Measurements from ENCODE around the gene ASRGL1. TPM values are rescaled to one million over a fixed set of nuclear protein-coding genes. Genes with fewer than 3 reads are reported as not detected.

The ASRGL1 gene
- total RNA-seq, 1 donor from 2014 or later, result 4.6 TPM

DNA sequence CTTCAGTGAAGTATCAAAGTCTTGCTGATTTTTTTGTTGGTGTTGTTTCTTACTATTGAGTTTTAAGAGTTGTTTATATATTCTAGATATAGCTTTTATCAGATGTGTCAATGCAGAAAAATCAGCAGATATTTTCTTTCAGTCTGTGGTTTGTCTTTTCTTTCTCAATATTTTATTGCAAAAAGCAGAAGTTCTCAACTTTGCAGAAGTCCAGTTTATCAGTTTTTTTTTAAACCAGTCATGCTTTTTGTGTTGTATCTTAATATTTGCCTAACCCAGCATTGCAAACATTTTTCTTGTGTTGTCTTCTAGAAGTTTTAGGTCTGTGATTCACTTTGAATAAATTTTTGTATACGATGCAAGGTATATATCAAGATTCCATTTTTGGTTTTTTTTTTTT lies 7.0 kb downstream of the ASRGL1 start:
- H3K27me3 ChIP-seq (ENCODE audit: low read depth), result no peaks in the 10 kb centered on the region
- H3K4me3 ChIP-seq, result no peak overlapping the region
- no peak overlapping the region for H3K27ac ChIP-seq (replicated peaks)
- no peak for DNase-seq
- intact Hi-C loops (cut with micrococcal nuclease), result no loop called here
- no peaks in the 10 kb centered on the region for H3K9me3 ChIP-seq (replicated peaks)
- TF ChIP-seq, protein P1, sequence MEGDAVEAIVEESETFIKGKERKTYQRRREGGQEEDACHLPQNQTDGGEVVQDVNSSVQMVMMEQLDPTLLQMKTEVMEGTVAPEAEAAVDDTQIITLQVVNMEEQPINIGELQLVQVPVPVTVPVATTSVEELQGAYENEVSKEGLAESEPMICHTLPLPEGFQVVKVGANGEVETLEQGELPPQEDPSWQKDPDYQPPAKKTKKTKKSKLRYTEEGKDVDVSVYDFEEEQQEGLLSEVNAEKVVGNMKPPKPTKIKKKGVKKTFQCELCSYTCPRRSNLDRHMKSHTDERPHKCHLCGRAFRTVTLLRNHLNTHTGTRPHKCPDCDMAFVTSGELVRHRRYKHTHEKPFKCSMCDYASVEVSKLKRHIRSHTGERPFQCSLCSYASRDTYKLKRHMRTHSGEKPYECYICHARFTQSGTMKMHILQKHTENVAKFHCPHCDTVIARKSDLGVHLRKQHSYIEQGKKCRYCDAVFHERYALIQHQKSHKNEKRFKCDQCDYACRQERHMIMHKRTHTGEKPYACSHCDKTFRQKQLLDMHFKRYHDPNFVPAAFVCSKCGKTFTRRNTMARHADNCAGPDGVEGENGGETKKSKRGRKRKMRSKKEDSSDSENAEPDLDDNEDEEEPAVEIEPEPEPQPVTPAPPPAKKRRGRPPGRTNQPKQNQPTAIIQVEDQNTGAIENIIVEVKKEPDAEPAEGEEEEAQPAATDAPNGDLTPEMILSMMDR (IDR thresholded peaks at IDR 0.05; ENCODE audit: borderline replicate concordance), result no peak
- H3K4me1 ChIP-seq, result peaks cover 8% of the 10 kb centered on the region
- no peaks in the 10 kb centered on the region for H3K36me3 ChIP-seq

DNA sequence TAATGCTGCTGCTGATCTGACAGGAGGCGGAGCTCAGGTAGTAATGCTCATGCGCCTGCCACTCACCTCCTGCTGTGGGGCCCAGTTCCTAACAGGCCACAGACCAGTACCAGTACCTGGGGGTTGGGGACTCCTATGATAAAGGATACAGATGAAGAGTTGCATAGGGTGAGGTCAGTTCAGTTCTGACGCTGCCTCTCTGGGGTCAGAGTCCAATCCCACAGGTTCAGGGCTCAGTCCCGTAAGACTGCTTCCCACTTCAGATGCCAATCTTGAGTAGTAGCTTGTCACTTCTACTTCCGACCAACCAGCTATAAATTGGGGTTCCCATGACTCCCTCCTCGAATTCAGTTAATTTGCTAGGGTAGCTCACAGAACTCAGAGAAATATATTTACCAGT lies 8.6 kb downstream of the ASRGL1 start:
- Histone ChIP-seq H3K27ac (replicated peaks) (no peak overlapping the region), H3K36me3 (no peaks in the 10 kb centered on the region), H3K4me1 (no peaks in the 10 kb centered on the region), H3K27me3 (ENCODE audit: low read depth) (no peaks in the 10 kb centered on the region), H3K4me3 (no peak overlapping the region), H3K9me3 (replicated peaks) (no peaks in the 10 kb centered on the region)
- TF ChIP-seq, protein P1 (IDR thresholded peaks at IDR 0.05; ENCODE audit: borderline replicate concordance), result no peak
- no peak for DNase-seq
- intact Hi-C loops (cut with micrococcal nuclease), result no loop called here

GRCh38 chr11:62352355-62353336 lies 15.4 kb downstream of the ASRGL1 start:
- Histone ChIP-seq H3K4me1 (no peaks in the 10 kb centered on the region), H3K4me3 (no peak overlapping the region), H3K27ac (replicated peaks) (no peak overlapping the region), H3K9me3 (replicated peaks) (no peaks in the 10 kb centered on the region), H3K36me3 (no peaks in the 10 kb centered on the region), H3K27me3 (ENCODE audit: low read depth) (no peaks in the 10 kb centered on the region)
- TF ChIP-seq, protein P1 (IDR thresholded peaks at IDR 0.05; ENCODE audit: borderline replicate concordance), result no peak
- intact Hi-C loops (cut with micrococcal nuclease), result no loop called here
- no peak for DNase-seq

GRCh38 chr11:62353841-62354240 lies 16.6 kb downstream of the ASRGL1 start:
- no peaks in the 10 kb centered on the region for H3K9me3 ChIP-seq (replicated peaks)
- TF ChIP-seq, protein P1 (IDR thresholded peaks at IDR 0.05; ENCODE audit: borderline replicate concordance), result no peak
- H3K36me3 ChIP-seq, result no peaks in the 10 kb centered on the region
- no peak overlapping the region for H3K4me3 ChIP-seq
- H3K27me3 ChIP-seq (ENCODE audit: low read depth), result no peaks in the 10 kb centered on the region
- no peaks in the 10 kb centered on the region for H3K4me1 ChIP-seq
- no peak for DNase-seq
- no peak overlapping the region for H3K27ac ChIP-seq (replicated peaks)
- intact Hi-C loops (cut with micrococcal nuclease), result no loop called here

DNA sequence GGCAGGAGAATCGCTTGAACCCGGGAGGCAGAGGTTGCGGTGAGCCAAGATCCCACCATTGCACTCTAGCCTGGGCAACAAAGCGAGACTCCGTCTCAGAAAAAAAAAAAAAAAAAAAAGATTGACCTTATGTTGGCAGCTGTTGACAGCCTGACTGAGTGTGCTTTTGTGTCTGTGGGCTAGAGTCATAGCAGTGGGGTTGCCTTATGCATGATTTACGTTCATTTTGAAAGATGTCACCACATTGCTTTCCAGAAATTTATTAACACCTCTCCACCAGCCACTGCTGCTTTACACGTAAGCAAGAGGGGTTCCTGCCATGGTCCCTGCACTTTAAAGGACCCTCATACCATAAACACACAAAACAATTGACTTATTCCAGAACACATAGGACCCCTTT lies 21.0 kb downstream of the ASRGL1 start:
- TF ChIP-seq, protein P1 (IDR thresholded peaks at IDR 0.05; ENCODE audit: borderline replicate concordance), result no peak
- DNase-seq, result no peak

More for the DNA sequence above, 21.0 kb downstream of the ASRGL1 start:
- no peak overlapping the region for H3K4me3 ChIP-seq
- H3K27me3 ChIP-seq (ENCODE audit: low read depth), result no peaks in the 10 kb centered on the region
- H3K4me1 ChIP-seq, result no peaks in the 10 kb centered on the region
- no peaks in the 10 kb centered on the region for H3K9me3 ChIP-seq (replicated peaks)
- intact Hi-C loops (cut with micrococcal nuclease), result no loop called here
- H3K27ac ChIP-seq (replicated peaks), result no peak overlapping the region
- no peaks in the 10 kb centered on the region for H3K36me3 ChIP-seq

All from left ventricle myocardium inferior (tissue), 1 donor.